Measurements from ENCODE around the gene MCEE. TPM values are rescaled to one million over a fixed set of nuclear protein-coding genes. Genes with fewer than 3 reads are reported as not detected.
"Not testable (repeated sequence)": the region's sequence is repeated elsewhere in the genome, so short reads cannot be mapped to it uniquely, and the experiment has no call there.

The MCEE gene
- total RNA-seq, 1 donor from 2014 or later = 33.4 TPM

GRCh38 chr2:71083752-71084312 lies 46.2 kb downstream of the MCEE start:
- DNase-seq (ENCODE audit: low spot score); ATAC-seq: not testable (repeated sequence)

GRCh38 chr2:71083297-71083696 lies 46.7 kb downstream of the MCEE start:
- ATAC-seq; DNase-seq (ENCODE audit: low spot score): not testable (repeated sequence)

GRCh38 chr2:71082402-71083252 lies 47.4 kb downstream of the MCEE start:
- ATAC-seq = no peak

GRCh38 chr2:71078624-71079023 lies 51.4 kb downstream of the MCEE start:
- no peak for ATAC-seq
- DNase-seq (ENCODE audit: low spot score) = no peak

More at GRCh38 chr2:71082402-71083252, 47.4 kb downstream of the MCEE start:
- DNase-seq (ENCODE audit: low spot score) = no peak

GRCh38 chr2:71074893-71075395 lies 55.1 kb downstream of the MCEE start:
- DNase-seq (ENCODE audit: low spot score) = no peak

GRCh38 chr2:71073475-71073874 lies 56.6 kb downstream of the MCEE start:
- no peak for ATAC-seq

More at GRCh38 chr2:71074893-71075395, 55.1 kb downstream of the MCEE start:
- no peak for ATAC-seq

GRCh38 chr2:71072492-71072891 lies 57.5 kb downstream of the MCEE start:
- no peak for ATAC-seq
- no peak for DNase-seq (ENCODE audit: low spot score)

More at GRCh38 chr2:71073475-71073874, 56.6 kb downstream of the MCEE start:
- DNase-seq (ENCODE audit: low spot score) = no peak

- DNase-seq (ENCODE audit: low spot score) (no peak), ATAC-seq (no peak)
Observed at GRCh38 chr2:71071681-71072398, 58.2 kb downstream of the MCEE start.

GRCh38 chr2:71070294-71071093 lies 59.5 kb downstream of the MCEE start:
- DNase-seq (ENCODE audit: low spot score) (no peak), ATAC-seq (no peak)

- no peak for ATAC-seq
- no peak for DNase-seq (ENCODE audit: low spot score)
Observed at GRCh38 chr2:71069376-71069775, 60.7 kb downstream of the MCEE start.

GRCh38 chr2:71068218-71069035 lies 61.6 kb downstream of the MCEE start, which contains the start of gene NAGK:
Gene NAGK, plus strand, starts transcription at chr2:71068648. Its CDS starts 36 bp downstream, at chr2:71068684.
- ATAC-seq = peak; percentile 92
- peak; percentile 98 for DNase-seq (ENCODE audit: low spot score)

GRCh38 chr2:71067567-71068217 lies 62.3 kb downstream of the MCEE start:
- ATAC-seq (peak; percentile 51), DNase-seq (ENCODE audit: low spot score) (no peak)

GRCh38 chr2:71066856-71067255 lies 63.2 kb downstream of the MCEE start:
- DNase-seq (ENCODE audit: low spot score) = no peak
- ATAC-seq = no peak

GRCh38 chr2:71064754-71065621 lies 65.0 kb downstream of the MCEE start:
- DNase-seq (ENCODE audit: low spot score) = no peak
- no peak for ATAC-seq

GRCh38 chr2:71064110-71064611 lies 65.9 kb downstream of the MCEE start:
- no peak for ATAC-seq
- DNase-seq (ENCODE audit: low spot score) = no peak

- DNase-seq (ENCODE audit: low spot score) (no peak), ATAC-seq (no peak)
Observed at GRCh38 chr2:71063216-71063615, 66.8 kb downstream of the MCEE start.

- DNase-seq (ENCODE audit: low spot score) = no peak
Observed at GRCh38 chr2:71060871-71061270, 69.2 kb downstream of the MCEE start.

GRCh38 chr2:71060211-71060610 lies 69.8 kb downstream of the MCEE start:
- DNase-seq (ENCODE audit: low spot score) (no peak), ATAC-seq (no peak)

More at GRCh38 chr2:71060871-71061270, 69.2 kb downstream of the MCEE start:
- ATAC-seq = no peak

Measured in left lobe of liver (tissue), 2 donors.